ENCODE data around the gene PIK3R2.
"Not testable (repeated sequence)": the region's sequence is repeated elsewhere in the genome, so short reads cannot be mapped to it uniquely, and the experiment has no call there.

Gene PIK3R2

DNA sequence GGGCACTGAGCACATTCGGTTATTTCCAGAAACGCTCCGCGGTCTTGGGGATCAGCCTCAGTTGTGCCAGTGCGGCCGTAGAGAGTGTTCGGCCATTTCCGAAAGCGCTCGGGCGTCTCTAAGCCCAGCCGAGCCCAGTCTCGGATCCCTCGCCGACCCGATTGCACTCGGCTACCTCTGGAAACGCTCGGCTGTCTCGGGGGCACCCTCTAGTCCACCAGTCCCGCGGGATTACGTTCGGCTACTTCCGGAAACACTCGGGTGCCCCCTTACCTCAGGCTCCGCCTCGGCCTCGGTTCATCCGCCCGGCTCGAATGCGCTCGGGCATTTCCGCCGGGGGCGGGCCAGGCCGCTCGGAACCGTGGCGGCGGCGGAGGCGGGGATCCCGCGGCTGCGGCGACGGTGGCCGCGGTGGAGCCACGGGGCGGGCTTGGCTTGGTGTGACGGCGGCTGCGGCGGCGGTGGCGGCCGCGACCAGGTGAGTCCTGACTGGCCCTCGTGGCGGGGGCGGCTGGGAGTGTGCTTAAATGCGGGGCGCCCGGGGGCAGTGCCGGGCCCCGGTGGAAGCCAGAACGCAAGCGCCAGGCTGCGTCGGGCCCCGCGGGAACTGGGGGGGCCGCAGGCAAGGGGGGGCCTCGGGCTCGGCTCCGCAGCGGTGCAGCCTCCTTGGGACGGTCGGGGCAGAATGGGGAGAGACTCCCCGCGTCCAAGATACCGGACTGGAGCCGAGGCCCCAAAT is at the start of gene PIK3R2:
TSS of gene PIK3R2 (plus strand) at position 347 of the 739 bp plus-strand sequence. CDS start 2,717 bp downstream, outside the sequence.
- DNase-seq (ENCODE audit: low read depth in 1 of 2, low spot score in 1 of 2): peak; percentile 99

DNA sequence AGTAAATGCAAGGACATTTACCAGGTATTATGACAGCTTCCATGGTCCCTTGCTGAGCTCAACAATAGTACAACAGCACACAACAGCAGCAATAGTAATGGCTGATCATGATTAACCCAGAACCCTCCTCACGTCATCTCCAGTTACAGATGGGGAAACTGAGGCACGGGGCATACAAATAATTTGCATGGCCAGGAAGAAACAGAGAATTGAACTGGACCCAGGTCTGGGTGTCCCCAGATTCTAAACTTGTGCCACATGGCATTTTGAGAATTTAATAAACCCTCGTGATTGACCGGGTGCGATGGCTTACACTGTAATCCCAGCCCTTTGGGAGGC is 48.2 kb upstream of the PIK3R2 start:
- no peak for DNase-seq (ENCODE audit: low read depth in 1 of 2, low spot score in 1 of 2)

DNA sequence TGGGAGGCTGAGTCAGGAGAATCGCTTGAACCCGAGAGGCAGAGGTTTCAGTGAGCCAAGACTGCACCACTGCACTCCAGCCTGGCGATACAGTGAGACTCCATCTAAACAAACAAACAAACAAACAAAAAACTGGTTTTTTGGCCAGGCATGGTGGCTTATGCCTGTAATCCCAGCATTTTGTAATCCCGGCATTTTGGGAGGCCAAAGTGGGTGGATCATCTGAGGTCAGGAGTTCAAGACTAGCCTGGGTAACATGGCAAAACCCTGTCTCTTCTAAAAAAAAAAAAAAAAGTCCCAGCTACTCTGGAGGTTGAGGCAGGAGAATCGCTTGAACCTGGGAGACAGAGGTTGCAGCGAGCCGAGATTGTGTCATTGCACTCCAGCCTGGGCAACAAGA is 47.7 kb upstream of the PIK3R2 start:
- not testable (repeated sequence) for DNase-seq (ENCODE audit: low read depth in 1 of 2, low spot score in 1 of 2)

DNA sequence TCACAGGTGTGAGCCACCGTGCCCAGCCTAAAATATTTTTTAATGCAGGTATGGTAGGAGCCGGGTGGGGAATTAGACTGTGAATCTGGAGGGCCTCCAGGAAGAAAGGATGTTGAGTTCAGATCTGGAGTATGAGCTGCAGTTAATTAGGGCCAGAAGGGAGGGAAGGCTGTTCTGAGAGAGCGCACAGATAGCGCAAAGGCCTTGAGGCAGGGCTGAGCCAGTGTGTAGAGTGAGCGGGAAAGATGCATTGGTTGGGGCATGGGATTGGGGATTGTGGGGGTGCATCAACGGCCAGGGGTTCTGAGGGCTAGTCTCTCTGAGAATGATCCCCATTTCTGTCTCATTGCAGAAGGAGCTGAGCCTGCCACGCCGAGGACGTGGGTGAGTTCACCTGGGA is 45.7 kb upstream of the PIK3R2 start:
- no peak for DNase-seq (ENCODE audit: low read depth in 1 of 2, low spot score in 1 of 2)

DNA sequence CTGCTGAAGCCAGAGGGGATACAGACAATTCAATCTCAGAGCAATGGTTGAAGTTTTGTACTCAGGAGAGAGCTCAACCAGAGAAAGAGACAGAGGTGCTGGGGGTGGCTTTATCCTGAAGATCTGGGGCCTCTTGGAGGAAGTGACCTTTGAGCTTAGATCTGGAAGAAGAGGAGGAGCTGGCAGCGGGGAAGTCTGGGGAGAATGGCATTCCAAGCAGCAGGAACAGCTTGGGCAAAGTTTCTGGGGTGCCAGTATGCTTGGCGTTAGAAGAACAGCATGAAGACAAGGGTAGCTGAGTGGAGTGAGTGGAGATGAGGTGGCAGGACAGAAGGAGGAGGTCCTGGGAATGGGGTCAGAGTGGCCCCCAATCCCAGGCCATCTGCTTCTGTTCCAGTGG is 44.1 kb upstream of the PIK3R2 start:
- no peak for DNase-seq (ENCODE audit: low read depth in 1 of 2, low spot score in 1 of 2)

DNA sequence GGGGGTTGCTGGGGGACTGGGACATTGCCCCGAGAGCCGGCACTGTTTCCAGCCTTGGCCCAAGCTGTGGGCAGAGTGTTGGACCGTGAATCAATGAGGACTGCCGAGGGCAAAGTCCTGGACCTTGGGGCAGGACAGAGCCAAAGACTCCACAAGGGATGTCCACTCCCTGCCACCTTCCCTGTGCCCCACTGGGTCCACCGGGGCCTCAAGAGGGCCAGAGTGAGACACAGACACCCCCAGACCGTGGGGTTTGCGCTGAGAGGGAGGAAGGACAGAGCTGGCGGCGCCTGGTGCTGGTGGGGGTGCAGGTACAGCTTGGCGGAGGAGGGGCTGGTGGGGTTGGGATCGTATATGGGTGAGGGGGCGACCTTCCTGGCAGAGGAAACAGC is 43.6 kb upstream of the PIK3R2 start:
- DNase-seq (ENCODE audit: low read depth in 1 of 2, low spot score in 1 of 2): no peak

DNA sequence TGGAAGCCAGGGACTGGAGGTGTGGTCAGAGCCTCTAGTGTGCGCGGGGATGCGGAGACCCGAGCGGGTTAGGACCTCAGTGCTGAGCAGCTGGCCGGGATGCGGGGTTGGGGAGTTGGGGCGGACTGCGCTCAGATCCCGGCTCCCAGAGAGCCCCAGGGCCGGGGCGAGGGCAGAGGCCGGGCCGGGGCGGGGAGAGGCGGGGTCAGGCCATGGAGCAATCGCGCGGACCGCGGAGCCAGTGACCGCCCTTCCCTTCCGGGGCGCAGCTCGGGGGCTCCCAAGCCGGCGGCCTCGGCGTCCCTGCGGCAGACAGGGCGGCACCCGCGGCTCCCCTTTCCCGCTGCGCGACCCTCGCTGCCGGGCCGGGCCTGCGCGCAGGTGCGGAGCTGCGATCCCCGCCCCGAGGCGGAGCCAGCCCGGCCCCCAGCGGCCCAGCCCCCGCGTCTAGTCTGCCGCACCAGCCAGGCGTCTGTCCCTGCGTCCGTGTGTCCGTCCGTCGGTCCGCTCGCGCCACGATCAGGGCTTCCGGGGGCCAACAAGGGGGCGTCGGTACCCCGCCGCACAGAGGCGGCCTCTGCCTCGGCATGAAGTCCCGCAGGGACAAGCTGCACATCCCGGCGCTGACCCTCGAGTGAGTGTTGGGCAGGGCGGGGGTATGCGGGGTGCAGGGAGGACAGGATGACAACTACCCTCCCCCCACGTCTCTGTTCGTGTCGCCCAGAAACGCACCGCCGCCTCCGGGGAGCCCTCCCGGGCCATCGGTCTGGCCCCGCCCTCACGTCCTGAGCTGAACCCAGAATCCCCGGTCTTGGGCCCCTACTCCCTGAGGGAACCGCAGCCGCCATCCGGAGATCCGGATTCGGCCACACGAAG is 43.0 kb upstream of the PIK3R2 start:
- peak; percentile 11 to 42 for DNase-seq (ENCODE audit: low read depth in 1 of 2, low spot score in 1 of 2)

DNA sequence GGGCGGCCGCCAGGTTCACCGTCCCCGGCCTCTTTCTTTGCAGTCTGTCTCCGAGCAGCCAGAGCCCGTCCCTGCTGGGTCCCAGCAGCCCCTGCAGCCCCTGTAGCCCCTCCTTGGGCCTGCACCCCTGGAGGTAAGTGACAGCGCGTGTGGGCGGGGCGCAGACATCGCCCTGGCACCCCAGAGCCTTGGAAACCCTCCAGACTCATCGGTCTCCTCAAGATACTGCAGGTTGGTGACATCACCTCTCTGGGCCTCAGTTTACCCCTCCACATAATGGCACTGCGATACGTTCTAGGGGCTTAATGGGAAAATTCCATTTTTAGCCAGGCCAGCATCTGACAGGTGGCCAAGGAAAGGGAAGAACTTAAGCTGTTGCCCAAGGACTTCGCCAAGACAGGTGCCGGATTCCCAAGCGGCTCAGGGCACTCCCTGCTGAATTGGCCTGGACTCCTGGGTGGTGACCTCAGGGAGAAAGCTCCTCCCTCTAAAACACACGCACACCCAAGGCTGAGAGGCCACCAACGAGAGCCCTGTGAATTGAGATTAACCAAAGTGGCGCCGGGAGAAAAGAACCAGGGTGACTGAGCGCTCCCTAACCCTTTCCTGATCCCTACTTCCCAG is 42.2 kb upstream of the PIK3R2 start:
- no peak for DNase-seq (ENCODE audit: low read depth in 1 of 2, low spot score in 1 of 2)

DNA sequence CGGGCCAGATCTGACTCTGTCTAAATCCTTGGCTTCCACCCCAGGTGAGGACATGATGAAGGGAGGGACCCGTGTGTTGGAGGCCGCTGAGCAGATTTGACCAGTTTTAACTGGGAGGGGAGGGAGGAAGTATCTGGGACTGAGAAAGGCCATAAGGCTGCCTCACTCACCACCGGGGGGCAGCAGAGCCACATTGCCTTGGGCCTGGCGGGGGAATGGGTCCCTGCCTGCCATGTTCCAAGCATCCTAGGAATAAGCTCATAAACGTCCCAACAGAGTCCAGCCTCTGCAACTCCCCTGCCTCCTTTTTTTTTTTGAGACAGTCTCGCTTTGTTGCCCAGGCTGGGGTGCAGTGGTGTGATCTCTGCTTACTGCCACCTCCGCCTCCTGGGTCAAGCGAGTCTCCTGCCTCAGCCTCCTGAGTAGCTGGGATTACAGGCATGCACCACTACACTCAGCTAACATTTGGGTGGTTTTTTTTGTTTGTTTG is 39.9 kb upstream of the PIK3R2 start:
- DNase-seq (ENCODE audit: low read depth in 1 of 2, low spot score in 1 of 2): peak; percentile 58 to 73

DNA sequence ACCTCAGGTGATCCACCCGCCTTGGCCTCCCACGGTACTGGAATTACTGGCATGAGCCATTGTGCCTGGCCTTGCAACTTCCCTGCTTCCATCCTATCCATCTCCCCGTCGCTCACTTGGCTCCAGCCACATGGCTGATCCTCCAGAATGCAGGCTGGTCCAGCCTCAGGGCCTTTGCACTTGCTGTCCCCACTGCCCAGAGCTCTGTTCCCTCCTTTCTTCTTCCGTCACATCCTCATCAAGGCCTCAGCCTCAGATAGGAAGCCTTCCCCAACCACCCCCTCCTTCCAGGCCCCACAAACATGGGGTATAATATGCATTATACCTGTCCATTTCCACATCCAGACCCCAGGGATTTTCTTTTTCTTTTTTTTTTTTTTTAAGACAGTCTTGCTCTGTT is 39.1 kb upstream of the PIK3R2 start:
- DNase-seq (ENCODE audit: low read depth in 1 of 2, low spot score in 1 of 2): no peak

DNA sequence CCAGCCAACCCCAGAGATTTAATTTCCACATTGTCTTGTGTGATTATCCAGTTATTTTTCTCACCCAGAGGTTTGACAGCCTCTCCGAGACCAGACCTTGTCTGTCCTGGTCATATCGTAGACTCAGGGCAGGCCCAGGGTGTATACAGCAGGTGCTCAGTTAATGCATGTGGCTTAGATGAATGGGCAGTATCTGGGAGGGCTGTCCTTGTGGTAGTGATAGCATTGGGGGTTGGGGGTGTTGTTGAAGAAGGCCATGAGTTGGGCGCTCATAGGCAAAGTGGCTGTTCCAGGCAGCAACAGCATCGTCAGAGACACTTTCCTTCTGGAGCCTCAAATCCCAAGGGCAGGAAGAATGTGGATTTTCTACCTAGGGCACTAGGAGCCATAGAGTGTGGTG is 38.5 kb upstream of the PIK3R2 start:
- no peak for DNase-seq (ENCODE audit: low read depth in 1 of 2, low spot score in 1 of 2)

DNA sequence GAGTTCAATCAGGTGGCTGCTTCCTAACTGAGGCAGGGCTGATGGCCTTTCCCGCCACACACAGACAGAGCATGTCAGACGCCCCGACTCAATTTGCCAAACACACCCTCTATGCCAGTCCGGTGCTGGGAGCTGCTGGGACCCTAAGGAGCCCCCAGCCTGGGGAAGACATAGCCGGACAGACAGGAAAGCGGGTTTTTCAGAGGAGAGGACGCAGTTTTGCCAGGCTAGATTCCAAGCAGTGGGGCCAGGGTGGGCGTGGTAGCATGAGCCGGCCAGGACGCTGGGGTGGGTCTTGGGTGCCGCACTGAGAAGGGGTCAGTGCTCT is 35.6 kb upstream of the PIK3R2 start:
- no peak for DNase-seq (ENCODE audit: low read depth in 1 of 2, low spot score in 1 of 2)

DNA sequence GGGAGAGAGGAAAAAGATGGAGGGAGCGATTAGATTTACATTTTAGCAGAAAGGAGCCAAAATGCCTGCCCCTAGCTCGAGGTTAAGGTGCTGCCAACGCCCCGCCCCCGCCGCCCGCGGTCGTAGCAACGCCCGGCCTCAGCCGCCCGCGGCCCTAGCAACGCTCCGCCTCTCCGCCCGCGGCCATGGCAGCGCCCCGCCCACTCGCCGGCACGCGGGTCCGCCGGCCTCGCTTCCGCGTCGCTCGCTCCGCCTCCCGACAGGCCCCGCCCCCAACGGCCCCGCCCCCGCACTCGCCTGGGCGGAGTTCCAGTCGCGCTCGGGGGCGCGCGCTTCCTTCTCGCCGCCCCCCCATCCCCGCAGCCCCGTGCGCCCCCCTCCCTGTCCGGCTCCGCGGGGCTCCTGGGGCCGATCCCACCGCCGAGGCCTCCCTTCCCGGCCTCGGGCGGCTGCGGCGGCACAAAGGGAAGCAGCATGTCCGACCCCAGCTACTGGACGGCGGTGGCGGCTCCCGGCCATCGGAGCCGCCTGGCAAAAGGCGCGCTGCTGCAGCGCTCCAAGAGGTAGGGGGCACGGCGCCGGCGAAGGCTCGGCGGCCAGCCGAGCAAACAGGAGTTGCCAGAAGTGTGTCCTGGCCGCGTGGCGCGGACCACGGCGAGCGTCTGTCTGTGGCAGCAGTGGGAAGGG is 35.1 kb upstream of the PIK3R2 start:
- peak; percentile 95 for DNase-seq (ENCODE audit: low read depth in 1 of 2, low spot score in 1 of 2)

DNA sequence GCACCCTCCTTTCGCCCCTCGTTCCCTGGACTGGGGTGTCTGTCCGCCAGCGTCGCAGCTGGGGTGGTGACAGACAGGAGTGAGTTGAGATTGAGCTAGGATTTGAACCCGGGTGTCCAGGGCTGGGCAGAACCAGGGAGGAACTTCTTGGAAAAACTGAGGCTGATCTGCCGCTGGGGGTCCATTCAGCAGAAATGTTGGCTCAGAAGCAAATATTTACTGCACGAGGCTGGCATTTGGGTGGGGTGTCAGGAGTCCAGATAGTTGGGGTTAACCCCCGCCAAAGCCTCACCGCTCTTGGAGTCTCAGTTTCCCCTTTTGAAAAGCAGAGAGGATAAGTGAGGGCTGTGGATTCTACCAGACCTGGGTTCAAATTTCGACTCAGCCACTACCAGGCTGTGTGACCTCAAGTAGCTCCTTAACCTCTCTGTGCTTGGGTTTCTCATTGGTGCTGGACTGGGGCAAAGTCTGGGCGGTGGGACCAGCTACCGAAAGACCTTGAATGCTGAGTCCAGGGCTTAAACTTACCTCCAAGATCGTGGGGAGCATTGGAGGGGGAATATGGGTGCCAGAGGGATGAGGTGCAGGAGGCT is 34.4 kb upstream of the PIK3R2 start:
- DNase-seq (ENCODE audit: low read depth in 1 of 2, low spot score in 1 of 2): no peak

DNA sequence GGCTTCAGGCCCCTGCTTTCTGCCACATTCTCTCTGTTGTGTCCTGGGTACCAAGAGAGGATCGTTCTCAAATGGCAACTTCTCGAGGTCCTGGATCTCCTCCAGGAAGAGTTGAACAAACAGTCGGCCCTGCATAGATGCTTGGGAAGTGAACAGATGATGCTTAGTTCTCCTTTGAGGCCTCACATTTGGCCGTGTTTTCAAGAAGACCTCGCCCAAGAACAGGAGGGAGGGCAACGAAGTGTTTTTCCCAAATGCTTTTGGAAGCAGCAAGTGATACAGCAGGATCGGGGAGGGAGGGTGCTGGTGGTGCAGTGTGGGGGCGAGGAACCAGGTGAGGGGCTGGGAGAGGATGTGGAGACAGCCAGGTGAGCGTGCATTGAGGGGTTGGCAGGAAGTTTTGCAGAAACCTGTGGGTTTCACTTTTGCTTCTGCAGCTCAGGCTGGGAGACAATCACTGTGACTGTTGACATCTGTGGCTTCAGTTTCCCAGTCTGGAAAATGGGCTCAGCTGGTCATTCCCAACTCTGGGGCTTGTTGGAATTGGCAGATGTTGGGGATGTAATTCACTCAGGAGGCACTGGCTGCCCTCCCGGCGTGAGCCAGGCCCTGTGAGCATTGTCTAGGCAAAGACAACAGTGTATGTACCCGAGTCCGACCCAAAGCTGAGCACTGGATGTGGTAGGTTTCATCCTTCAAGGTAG is 33.8 kb upstream of the PIK3R2 start:
- DNase-seq (ENCODE audit: low read depth in 1 of 2, low spot score in 1 of 2): no peak

DNA sequence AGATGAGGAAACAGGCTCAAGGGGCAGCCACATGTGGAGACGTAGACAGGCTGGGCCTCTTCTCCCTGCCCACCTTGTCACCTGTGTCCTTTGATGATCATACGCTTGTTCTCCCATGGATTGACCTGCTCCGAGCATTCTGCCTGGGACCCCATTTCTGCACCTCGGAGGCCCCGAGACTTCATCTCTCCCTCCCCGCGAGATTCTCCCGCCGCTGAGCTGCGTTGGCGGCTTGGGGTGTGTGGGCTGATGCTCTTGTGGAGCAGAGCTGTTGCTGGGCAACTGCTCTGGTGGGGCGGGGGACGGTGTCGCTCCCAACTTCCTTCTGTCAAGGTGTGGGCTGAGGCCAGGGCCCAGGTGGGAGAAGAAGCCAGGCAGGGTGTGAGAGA is 33.3 kb upstream of the PIK3R2 start:
- peak; percentile 24 to 36 for DNase-seq (ENCODE audit: low read depth in 1 of 2, low spot score in 1 of 2)

DNA sequence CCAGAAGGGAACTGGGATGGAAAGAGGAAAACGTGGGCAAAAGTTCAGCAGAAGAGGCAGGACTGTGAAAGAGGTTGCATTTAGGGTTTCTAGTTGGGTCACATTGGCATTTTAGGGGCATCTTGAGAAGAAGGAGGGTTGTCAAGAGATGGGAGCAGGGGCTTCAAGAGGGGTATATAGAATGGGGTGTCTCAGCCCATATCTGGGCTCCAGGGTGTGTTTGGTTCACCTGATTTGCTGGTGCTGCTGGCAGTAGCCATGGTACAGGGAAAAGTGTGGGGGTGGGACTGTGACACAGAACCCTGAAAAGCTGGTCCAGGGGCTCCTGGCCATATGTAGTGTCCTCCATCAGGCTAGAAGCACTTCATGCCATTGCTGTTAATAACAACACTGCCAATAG is 32.8 kb upstream of the PIK3R2 start:
- no peak for DNase-seq (ENCODE audit: low read depth in 1 of 2, low spot score in 1 of 2)

DNA sequence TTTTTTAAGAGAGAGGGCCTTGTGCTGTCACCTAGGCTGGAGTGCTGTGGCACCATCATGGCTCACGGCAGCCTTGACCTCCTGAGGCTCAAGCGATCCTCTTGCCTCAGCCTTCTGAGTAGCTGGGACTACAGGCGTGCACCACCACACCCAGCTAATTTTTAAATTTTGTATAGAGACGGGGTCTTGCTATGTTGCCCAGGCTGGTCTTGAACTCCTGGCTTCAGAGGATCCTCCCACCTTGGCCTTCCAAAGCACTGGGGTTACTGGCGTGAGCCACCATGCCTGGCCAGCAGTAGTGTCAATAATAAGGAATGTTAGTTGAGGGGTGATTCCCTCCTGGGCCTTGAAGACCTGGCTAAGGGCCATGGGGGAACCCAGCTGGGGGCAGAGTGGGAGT is 31.8 kb upstream of the PIK3R2 start:
- no peak for DNase-seq (ENCODE audit: low read depth in 1 of 2, low spot score in 1 of 2)

DNA sequence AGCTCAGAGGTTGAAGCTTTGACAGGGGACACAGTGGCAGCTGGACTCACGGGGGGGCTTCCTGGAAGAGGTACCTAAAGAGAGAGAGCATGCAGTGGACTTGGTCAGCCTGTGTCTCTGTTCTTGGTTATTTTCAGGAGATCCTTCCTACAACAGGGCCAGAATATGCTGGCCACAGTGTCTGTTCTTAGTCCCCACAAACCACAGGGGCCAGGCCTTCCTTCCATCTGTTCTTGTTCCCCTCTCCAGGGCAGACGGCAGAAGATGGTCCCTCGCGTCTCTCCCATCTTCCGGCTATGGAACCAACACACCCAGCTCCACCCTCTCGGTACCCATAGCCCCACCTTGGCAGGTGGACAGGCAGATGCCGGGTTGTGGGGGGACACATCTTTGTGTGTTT is 30.5 kb upstream of the PIK3R2 start:
- no peak for DNase-seq (ENCODE audit: low read depth in 1 of 2, low spot score in 1 of 2)
